Muscle of leg (tissue), 11 donors: ENCODE measurements around the gene BRAF. TPM values are rescaled to one million over a fixed set of nuclear protein-coding genes. Genes with fewer than 3 reads are reported as not detected.

Experiments
- DNase-seq: peaks from one replicate; pipeline ENCODE4 v3.0.0; 2013
- H3K27ac ChIP-seq: one replicate; pipeline ENCODE4 v1.5.1; 2013; ENCODE audit warnings: mild to moderate bottlenecking, low read length, control low read depth
- H3K27me3 ChIP-seq: one replicate; pipeline ENCODE4 v1.6.1; 2013; ENCODE audit warnings: low read length; ENCODE audit not compliant: control insufficient read depth, insufficient read depth
- H3K36me3 ChIP-seq: one replicate; pipeline ENCODE4 v1.6.1; 2013; ENCODE audit warnings: low read length; ENCODE audit not compliant: control insufficient read depth, insufficient read depth
- H3K4me1 ChIP-seq: one replicate; pipeline ENCODE4 v1.6.1; 2013; ENCODE audit warnings: low read length; ENCODE audit not compliant: control insufficient read depth, insufficient read depth
- H3K4me3 ChIP-seq: one replicate; pipeline ENCODE4 v1.5.1; 2013; ENCODE audit warnings: low read length, control low read depth
- H3K9me3 ChIP-seq: replicated peaks from 2 replicates; pipeline ENCODE4 v1.6.1; 2013; ENCODE audit warnings: low read depth, low read length; ENCODE audit not compliant: control insufficient read depth
- WGBS: methylation state at CpG from one replicate; pipeline ENCODE4 v1.1.5; 2013; ENCODE audit warnings: missing lambda C conversion rate; ENCODE audit not compliant: insufficient coverage; 5-methylcytosine and 5-hydroxymethylcytosine counted together
- polyA plus RNA-seq, 8 donors: library from polyadenylated mRNA; unstranded; fragments of 120-200 nt; gene quantifications; one replicate each; pipeline versions ENCODE4 v1.2.1 to v1.2.3, GENCODE V29; 2013; ENCODE audit warnings: inconsistent platforms in 1 of 8, low replicate concordance in 1 of 8; ENCODE audit not compliant: insufficient read length in 8 of 8, insufficient read depth in 1 of 8
- total RNA-seq: library from RNA; stranded (reverse); fragments of 120-200 nt; gene quantifications from one replicate; pipeline ENCODE4 v1.2.4, GENCODE V29; 2013

Gene BRAF
- total and polyA plus RNA-seq, 9 donors, result 9.2 to 19.7 (median 9.5) TPM

- peaks cover 49% of the 10 kb centered on the region for H3K36me3 ChIP-seq
- no peak overlapping the region for H3K27ac ChIP-seq
- H3K27me3 ChIP-seq, result no peaks in the 10 kb centered on the region
- no peak overlapping the region for H3K4me3 ChIP-seq
- H3K9me3 ChIP-seq, result no peaks in the 10 kb centered on the region
- no peak for DNase-seq
- 93% methylated on average over 10 of the region's 11 CpGs for WGBS
- H3K4me1 ChIP-seq, result no peaks in the 10 kb centered on the region
These were observed 237.8 kb downstream of the BRAF start for GRCh38 chr7:140686921-140687320.

- Histone ChIP-seq H3K27ac (no peak overlapping the region), H3K4me1 (no peaks in the 10 kb centered on the region), H3K4me3 (no peak overlapping the region), H3K9me3 (no peaks in the 10 kb centered on the region), H3K27me3 (no peaks in the 10 kb centered on the region), H3K36me3 (peaks cover 51% of the 10 kb centered on the region)
- 51% methylated on average over 6 of the region's 10 CpGs for WGBS
- no peak for DNase-seq
These were observed 239.2 kb downstream of the BRAF start for GRCh38 chr7:140685407-140686087.

GRCh38 chr7:140684066-140684950 is 240.4 kb downstream of the BRAF start:
- no peaks in the 10 kb centered on the region for H3K9me3 ChIP-seq
- DNase-seq, result no peak
- peaks cover 47% of the 10 kb centered on the region for H3K36me3 ChIP-seq
- no peaks in the 10 kb centered on the region for H3K27me3 ChIP-seq
- no peak overlapping the region for H3K4me3 ChIP-seq
- H3K27ac ChIP-seq, result no peak overlapping the region
- no peaks in the 10 kb centered on the region for H3K4me1 ChIP-seq
- 92% methylated on average over 10 of the region's 20 CpGs for WGBS

- no peaks in the 10 kb centered on the region for H3K4me1 ChIP-seq
- no peaks in the 10 kb centered on the region for H3K27me3 ChIP-seq
- WGBS, result 70% methylated on average over 1 of the region's 3 CpGs
- DNase-seq, result no peak
- no peaks in the 10 kb centered on the region for H3K9me3 ChIP-seq
- H3K27ac ChIP-seq, result no peak overlapping the region
- peaks cover 49% of the 10 kb centered on the region for H3K36me3 ChIP-seq
- no peak overlapping the region for H3K4me3 ChIP-seq
These were observed 241.1 kb downstream of the BRAF start for GRCh38 chr7:140683657-140684056.

- Histone ChIP-seq H3K27ac (no peak overlapping the region), H3K4me1 (no peaks in the 10 kb centered on the region)
- 100% methylated on average over 1 of the region's 3 CpGs for WGBS
These were observed 243.0 kb downstream of the BRAF start for GRCh38 chr7:140681766-140682165.

GRCh38 chr7:140680886-140681285 is 243.8 kb downstream of the BRAF start:
- Histone ChIP-seq H3K27me3 (no peaks in the 10 kb centered on the region), H3K36me3 (peaks cover 43% of the 10 kb centered on the region)
- WGBS, result 79% methylated on average over 6 of the region's 7 CpGs

More at GRCh38 chr7:140681766-140682165, 243.0 kb downstream of the BRAF start:
- H3K4me3 ChIP-seq, result no peak overlapping the region
- no peaks in the 10 kb centered on the region for H3K9me3 ChIP-seq
- DNase-seq, result no peak
- peaks cover 42% of the 10 kb centered on the region for H3K36me3 ChIP-seq
- H3K27me3 ChIP-seq, result no peaks in the 10 kb centered on the region

GRCh38 chr7:140679186-140679585 is 245.5 kb downstream of the BRAF start:
- H3K4me3 ChIP-seq, result no peak overlapping the region
- DNase-seq, result no peak
- 97% methylated on average over 5 of the region's 9 CpGs for WGBS
- H3K27ac ChIP-seq, result no peak overlapping the region
- H3K4me1 ChIP-seq, result peaks cover 6% of the 10 kb centered on the region
- peaks cover 36% of the 10 kb centered on the region for H3K36me3 ChIP-seq
- H3K9me3 ChIP-seq, result no peaks in the 10 kb centered on the region
- H3K27me3 ChIP-seq, result no peaks in the 10 kb centered on the region

More at GRCh38 chr7:140680886-140681285, 243.8 kb downstream of the BRAF start:
- Histone ChIP-seq H3K27ac (no peak overlapping the region), H3K4me1 (no peaks in the 10 kb centered on the region), H3K4me3 (no peak overlapping the region), H3K9me3 (no peaks in the 10 kb centered on the region)
- no peak for DNase-seq

GRCh38 chr7:140678816-140679130 is 246.0 kb downstream of the BRAF start:
- 93% methylated on average over 4 of the region's 7 CpGs for WGBS
- H3K27ac ChIP-seq, result no peak overlapping the region
- no peaks in the 10 kb centered on the region for H3K27me3 ChIP-seq
- no peaks in the 10 kb centered on the region for H3K9me3 ChIP-seq
- DNase-seq, result no peak
- H3K4me1 ChIP-seq, result peaks cover 9% of the 10 kb centered on the region
- no peak overlapping the region for H3K4me3 ChIP-seq
- peaks cover 36% of the 10 kb centered on the region for H3K36me3 ChIP-seq

GRCh38 chr7:140678081-140678815 is 246.5 kb downstream of the BRAF start:
- no peak for DNase-seq
- H3K36me3 ChIP-seq, result peaks cover 32% of the 10 kb centered on the region
- no peaks in the 10 kb centered on the region for H3K27me3 ChIP-seq
- no peak overlapping the region for H3K4me3 ChIP-seq
- H3K9me3 ChIP-seq, result no peaks in the 10 kb centered on the region
- no peak overlapping the region for H3K27ac ChIP-seq
- 89% methylated on average over 20 of the region's 20 CpGs for WGBS
- H3K4me1 ChIP-seq, result peaks cover 12% of the 10 kb centered on the region

- H3K27ac ChIP-seq, result no peak overlapping the region
- WGBS, result 94% methylated on average over 2 of the region's 3 CpGs
- H3K27me3 ChIP-seq, result no peaks in the 10 kb centered on the region
- DNase-seq, result no peak
- H3K4me1 ChIP-seq, result peaks cover 13% of the 10 kb centered on the region
- no peak overlapping the region for H3K4me3 ChIP-seq
- H3K9me3 ChIP-seq, result no peaks in the 10 kb centered on the region
- H3K36me3 ChIP-seq, result peaks cover 32% of the 10 kb centered on the region
These were observed 247.2 kb downstream of the BRAF start for GRCh38 chr7:140677496-140677895.
